ENCODE measurements around the gene CD48. TPM values are rescaled to one million over a fixed set of nuclear protein-coding genes. Genes with fewer than 3 reads are reported as not detected.

Gene CD48
- total RNA-seq, 2 experiments from 2014 or later, result 387 to 395 TPM

- no peaks in the 10 kb centered on the region for H3K9me3 Mint-ChIP-seq
- intact Hi-C loops (cut with DNase I, micrococcal nuclease), result no loop called here
- CTCF ChIA-PET, result interaction anchor here (1.1 kb wide), 1 partner anchor 49 kb away, joined by 4 read pairs; no protein-coding TSS in a partner anchor
- peaks cover 52% of the 10 kb centered on the region for H3K4me1 Mint-ChIP-seq (ENCODE audit: low read depth)
- no peaks in the 10 kb centered on the region for H3K36me3 ChIP-seq (ENCODE audit: insufficient read depth, low read length)
- ATAC-seq (ENCODE audit: poor library complexity) (no peak), DNase-seq (no peak)
- no peak overlapping the region for H3K4me3 Mint-ChIP-seq
- H3K27me3 Mint-ChIP-seq, result no peaks in the 10 kb centered on the region
- no peak overlapping the region for H3K27ac ChIP-seq (ENCODE audit: low read depth in 1 of 2, low read length in 2 of 2)
- H3K36me3 Mint-ChIP-seq (ENCODE audit: low read depth), result no peaks in the 10 kb centered on the region
- peaks cover 7% of the 10 kb centered on the region for H3K4me1 ChIP-seq (ENCODE audit: insufficient read depth, low read length)
- no peak for TF ChIP-seq CTCF (IDR thresholded peaks at IDR 0.05)
- H3K4me3 ChIP-seq (ENCODE audit: low read length), result no peak overlapping the region
- no peaks in the 10 kb centered on the region for H3K9me3 ChIP-seq (ENCODE audit: control insufficient read depth in 1 of 2, insufficient read depth in 1 of 2, low read length in 2 of 2)
- no peaks in the 10 kb centered on the region for H3K27me3 ChIP-seq (ENCODE audit: control insufficient read depth in 1 of 2, insufficient read depth in 2 of 2, low read length in 2 of 2)
- POLR2A ChIA-PET, result interaction anchor here (1.9 kb wide), 1 partner anchor 39 kb away, joined by 6 read pairs; no protein-coding TSS in a partner anchor
- H3K27ac Mint-ChIP-seq, result no peak overlapping the region
Measured at GRCh38 chr1:160720356-160721085, 8.9 kb upstream of the CD48 start.

GRCh38 chr1:160718210-160718609, 6.6 kb upstream of the CD48 start:
- Histone ChIP-seq H3K4me1 (ENCODE audit: insufficient read depth, low read length) (peaks cover 21% of the 10 kb centered on the region), H3K27ac (ENCODE audit: low read depth in 1 of 2, low read length in 2 of 2) (no peak overlapping the region)
- H3K27me3 Mint-ChIP-seq, result no peaks in the 10 kb centered on the region

GRCh38 chr1:160717306-160717705, 5.7 kb upstream of the CD48 start:
- H3K36me3 ChIP-seq (ENCODE audit: insufficient read depth, low read length), result no peaks in the 10 kb centered on the region
- ATAC-seq (ENCODE audit: poor library complexity), result no peak
- POLR2A ChIA-PET, result no interaction called here
- H3K9me3 ChIP-seq (ENCODE audit: control insufficient read depth in 1 of 2, insufficient read depth in 1 of 2, low read length in 2 of 2), result no peaks in the 10 kb centered on the region
- no peak for DNase-seq
- no peak for TF ChIP-seq CTCF (IDR thresholded peaks at IDR 0.05)
- H3K27ac ChIP-seq (ENCODE audit: low read depth in 1 of 2, low read length in 2 of 2), result no peak overlapping the region
- no peaks in the 10 kb centered on the region for H3K27me3 ChIP-seq (ENCODE audit: control insufficient read depth in 1 of 2, insufficient read depth in 2 of 2, low read length in 2 of 2)
- H3K4me1 Mint-ChIP-seq (ENCODE audit: low read depth), result peaks cover 72% of the 10 kb centered on the region
- H3K36me3 Mint-ChIP-seq (ENCODE audit: low read depth), result peaks cover under 1% of the 10 kb centered on the region
- H3K27ac Mint-ChIP-seq, result no peak overlapping the region
- H3K4me3 Mint-ChIP-seq, result no peak overlapping the region
- H3K27me3 Mint-ChIP-seq, result no peaks in the 10 kb centered on the region
- no peak overlapping the region for H3K4me3 ChIP-seq (ENCODE audit: low read length)
- H3K4me1 ChIP-seq (ENCODE audit: insufficient read depth, low read length), result peaks cover 23% of the 10 kb centered on the region
- H3K9me3 Mint-ChIP-seq, result no peaks in the 10 kb centered on the region
- CTCF ChIA-PET, result no interaction called here
- intact Hi-C loops (cut with DNase I, micrococcal nuclease), result loop anchor here in 1 of 2 experiments (5.0 kb wide), 1 partner anchor 70 kb away; the partner anchor contains the start of gene SLAMF1

More at GRCh38 chr1:160718210-160718609, 6.6 kb upstream of the CD48 start:
- ATAC-seq (ENCODE audit: poor library complexity), result no peak
- CTCF ChIA-PET, result no interaction called here
- Histone ChIP-seq H3K27me3 (ENCODE audit: control insufficient read depth in 1 of 2, insufficient read depth in 2 of 2, low read length in 2 of 2) (no peaks in the 10 kb centered on the region), H3K4me3 (ENCODE audit: low read length) (no peak overlapping the region), H3K36me3 (ENCODE audit: insufficient read depth, low read length) (no peaks in the 10 kb centered on the region), H3K9me3 (ENCODE audit: control insufficient read depth in 1 of 2, insufficient read depth in 1 of 2, low read length in 2 of 2) (no peaks in the 10 kb centered on the region)
- H3K27ac Mint-ChIP-seq, result no peak overlapping the region
- POLR2A ChIA-PET, result no interaction called here
- peaks cover 72% of the 10 kb centered on the region for H3K4me1 Mint-ChIP-seq (ENCODE audit: low read depth)
- no peaks in the 10 kb centered on the region for H3K36me3 Mint-ChIP-seq (ENCODE audit: low read depth)
- H3K9me3 Mint-ChIP-seq, result no peaks in the 10 kb centered on the region
- DNase-seq, result no peak
- intact Hi-C loops (cut with DNase I, micrococcal nuclease), result loop anchor here in 1 of 2 experiments (5.0 kb wide), 1 partner anchor 71 kb away; the partner anchor contains the start of gene SLAMF1
- no peak overlapping the region for H3K4me3 Mint-ChIP-seq
- TF ChIP-seq CTCF (IDR thresholded peaks at IDR 0.05), result no peak

All from CD4-positive, alpha-beta T cell (primary cell).